ENCODE results near the gene PRSS16.

Gene PRSS16

DNA sequence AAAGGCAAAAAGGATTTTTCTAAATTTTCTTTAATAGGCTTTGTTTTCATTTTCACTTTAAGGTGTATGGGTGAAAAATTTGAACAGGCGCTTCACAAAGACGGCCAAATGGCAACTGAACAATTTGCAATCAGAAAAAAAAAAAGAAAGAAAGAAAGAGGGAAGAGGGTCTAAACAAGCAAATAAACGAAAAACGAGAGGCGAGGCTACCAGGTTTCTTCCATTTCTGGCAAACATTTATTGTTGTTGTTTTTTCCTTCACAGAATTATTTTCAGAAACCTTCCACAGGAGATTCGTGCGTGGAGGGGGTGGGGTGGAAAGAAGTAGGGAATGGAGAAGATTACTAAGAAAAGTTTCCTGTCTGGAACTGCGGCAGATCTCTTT is 40.2 kb downstream of the PRSS16 start:
- DNase-seq (ENCODE audit: low read depth), result no peak

DNA sequence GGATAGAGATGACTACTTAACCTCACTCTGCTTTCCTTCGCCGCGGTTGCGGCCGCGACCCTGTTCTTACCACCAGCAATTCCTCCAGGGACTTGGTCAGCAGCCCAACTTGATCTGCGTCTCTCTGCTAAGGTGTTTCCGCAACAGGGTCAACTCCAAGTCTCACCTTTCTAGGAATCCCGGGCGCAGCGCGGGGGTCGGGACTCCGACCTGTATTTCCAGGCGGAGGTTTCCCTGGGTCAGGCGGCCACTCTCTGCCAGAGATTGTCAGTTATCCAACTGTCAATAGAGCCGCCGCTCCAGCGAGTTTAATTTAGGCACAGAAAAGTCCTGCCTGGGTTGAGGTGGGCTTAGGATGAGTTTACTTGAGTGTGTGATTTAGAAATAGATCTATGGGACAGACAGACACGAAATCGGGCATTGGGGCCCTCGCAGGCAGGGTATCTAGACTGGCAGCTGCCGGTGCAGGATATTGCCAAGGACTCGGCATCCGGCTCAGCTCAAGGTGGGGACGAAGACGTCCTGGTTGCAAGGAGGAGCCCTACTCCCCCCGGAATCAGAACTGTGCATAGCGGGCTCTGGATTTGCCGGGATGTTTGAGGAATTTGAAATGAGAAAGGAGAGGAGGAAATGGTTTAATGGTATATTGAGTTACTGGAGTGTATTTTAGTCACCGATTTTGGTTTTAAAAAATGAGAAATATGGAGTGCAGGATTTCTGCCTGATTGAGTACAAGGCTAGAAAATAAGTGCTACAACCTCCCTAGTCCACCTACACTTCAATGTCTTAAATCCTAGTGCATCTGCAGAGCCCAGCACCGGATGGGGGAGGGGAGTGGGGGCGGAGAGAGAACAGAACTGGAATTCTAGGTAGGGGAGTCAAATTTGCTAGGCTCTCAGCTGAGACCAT is 40.9 kb downstream of the PRSS16 start:
- no peak for DNase-seq (ENCODE audit: low read depth)

DNA sequence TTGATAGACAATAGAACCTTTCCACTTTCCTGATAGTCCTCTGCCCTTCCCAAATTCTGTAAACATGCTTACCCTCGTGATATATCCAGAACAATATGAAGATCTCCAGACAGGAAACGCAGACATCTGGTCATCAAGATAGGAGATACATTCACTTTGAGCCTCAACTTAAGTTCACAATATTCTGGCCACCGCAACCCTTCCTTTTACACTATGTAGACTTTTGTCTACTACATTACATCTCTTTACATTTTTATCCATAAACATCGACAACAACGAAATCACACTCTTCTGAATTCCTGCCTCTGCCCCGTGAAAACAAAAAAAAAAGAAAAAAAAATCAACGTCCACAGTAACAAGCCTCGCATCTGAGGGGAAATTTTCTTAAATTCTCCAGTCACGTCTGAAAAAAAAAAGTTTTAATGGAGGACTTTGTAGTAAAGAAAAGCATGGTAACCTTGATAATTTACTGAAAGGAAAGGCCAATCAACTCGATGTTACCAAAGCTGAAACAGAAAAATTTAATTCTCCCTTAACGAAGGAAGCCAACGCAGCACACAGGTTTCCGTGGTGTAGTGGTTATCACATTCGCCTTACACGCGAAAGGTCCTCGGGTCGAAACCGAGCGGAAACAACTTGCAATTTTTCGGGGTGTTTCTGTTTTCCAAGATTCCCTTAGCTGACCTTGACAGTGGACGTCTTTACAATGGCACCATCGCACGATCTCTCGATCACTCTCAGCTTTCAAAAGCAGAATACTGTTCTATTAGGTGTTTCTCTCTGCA is 42.8 kb downstream of the PRSS16 start:
- DNase-seq (ENCODE audit: low read depth), result no peak

DNA sequence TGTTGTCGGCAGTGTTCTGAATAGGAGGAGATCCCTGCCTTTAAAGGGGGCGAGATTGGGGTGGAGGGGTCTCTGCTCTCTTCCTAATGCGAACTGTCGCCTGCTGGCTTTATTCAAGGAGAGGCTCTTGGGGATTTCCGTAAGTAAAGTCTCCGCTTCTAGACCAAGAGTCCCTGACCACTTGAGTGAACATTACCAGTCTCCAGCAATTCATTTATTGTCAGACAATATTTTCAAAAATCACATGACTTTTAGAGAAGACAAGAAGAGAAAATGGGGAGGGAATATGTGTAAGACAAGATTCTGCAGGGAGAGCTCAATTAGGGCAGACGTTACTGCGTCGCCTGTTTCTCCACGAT is 43.3 kb downstream of the PRSS16 start:
- DNase-seq (ENCODE audit: low read depth), result no peak

DNA sequence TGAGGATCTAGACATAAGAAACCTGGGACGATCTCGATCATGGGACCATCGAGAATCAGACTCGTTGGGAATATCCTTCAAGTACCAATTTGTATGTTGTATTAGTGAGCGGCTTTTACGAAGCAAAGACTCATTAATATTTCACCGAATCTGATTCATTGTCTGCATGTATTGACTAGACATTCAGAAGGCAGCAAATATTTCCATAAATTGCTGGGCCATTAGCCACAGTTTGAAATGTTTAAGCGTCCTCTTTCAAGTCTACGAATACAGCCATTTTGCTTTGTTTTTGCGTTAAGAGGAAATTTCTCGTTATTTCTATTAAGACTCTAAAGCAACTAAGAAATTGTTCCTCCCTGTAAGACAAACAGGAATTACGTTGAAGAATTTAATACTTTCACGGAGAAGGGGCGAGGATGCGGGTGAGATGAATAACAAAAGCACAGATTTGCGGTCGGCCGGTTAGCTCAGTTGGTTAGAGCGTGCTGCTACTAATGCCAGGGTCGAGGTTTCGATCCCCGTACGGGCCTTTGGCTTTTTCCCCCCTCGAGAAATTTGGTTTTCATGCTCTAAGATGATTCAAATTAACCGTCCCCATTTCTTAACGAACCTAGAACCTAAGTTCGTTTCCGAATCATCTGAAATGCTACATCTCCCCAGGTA is 46.1 kb downstream of the PRSS16 start:
- DNase-seq (ENCODE audit: low read depth), result no peak

DNA sequence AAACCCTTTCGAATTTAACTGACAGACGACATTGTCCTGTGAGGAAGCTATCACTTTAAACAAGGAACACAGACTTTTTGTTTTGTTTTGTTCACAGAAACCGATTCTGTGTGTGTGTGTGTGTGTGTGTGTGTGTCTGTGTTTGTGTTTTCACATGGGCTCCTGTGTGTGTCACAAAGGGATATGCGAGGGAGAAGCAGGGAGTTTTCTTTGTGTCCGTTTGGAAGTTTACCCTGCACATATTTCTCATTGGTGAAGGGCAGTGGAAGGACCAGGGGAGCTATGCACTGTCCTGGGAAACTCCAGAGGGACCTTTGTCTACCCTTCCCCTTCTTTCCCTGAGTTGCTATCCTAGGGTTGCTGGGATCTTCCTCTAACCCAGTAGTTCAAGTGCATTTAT is 46.9 kb downstream of the PRSS16 start:
- no peak for DNase-seq (ENCODE audit: low read depth)

DNA sequence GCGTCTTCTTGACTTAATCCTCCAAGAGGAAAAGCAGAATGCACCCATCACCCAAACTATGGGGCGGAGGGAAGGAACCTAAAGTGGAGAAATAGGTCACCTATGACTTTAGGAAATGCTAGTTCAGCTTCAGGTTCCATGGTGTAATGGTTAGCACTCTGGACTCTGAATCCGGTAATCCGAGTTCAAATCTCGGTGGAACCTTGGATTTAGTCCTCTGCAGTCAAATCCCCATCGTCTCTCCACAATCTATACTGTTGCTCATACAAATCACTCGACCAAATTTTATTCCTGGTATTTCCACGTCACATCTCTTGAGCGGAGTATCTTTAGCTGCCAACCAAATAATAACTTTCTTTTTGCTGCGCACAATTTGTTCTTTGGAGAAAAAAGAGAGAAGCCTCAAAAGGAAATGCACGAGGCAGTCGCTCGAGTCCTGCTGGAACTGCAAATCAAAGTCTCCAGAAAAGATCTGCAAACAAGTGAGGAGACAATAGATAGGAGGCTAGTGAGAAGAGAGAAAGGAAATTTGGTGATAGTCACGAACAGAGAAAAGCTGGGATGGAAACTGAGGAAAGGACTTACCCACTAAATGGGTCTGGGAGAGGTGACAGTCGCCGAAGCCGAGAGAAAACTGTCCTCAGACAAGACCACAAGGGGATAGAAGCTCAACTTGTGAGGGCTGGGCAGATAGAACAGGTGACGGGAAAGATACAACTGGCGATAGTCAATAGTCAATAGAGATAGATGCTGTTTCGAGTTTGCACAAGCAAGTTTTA is 48.0 kb downstream of the PRSS16 start:
- DNase-seq (ENCODE audit: low read depth), result no peak

DNA sequence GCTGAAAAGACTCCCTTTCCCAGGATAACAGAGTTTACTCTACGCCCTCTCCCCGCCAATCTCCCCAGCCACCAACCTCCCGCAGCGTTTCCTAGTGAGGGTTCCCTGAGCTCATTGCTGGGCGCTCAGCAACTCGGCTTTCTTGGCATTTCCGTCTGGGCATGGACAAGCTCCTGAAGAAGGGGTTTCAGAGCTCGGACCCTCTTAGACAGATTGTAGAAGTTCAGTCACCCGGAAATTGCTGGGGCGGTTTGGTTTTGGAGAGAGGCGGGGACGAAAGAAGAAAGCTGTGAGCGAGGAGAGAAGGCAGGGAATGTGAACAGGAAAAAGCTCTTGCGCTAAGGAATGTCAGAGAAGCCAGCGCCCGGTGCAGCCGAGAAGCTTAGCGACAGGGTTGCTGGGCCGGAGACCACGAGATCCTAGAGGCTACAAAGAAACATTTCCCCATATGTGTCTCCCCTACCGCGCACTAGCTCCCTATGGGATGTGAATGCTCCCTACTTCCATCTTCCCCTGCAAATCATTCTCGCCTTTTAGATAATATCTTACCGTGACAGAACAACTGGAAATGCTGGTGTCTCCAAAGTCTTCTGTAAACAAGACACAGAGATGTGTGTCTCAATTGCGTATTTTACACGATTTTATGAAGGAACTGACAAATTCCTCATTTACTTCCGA is 48.7 kb downstream of the PRSS16 start:
- DNase-seq (ENCODE audit: low read depth), result no peak

DNA sequence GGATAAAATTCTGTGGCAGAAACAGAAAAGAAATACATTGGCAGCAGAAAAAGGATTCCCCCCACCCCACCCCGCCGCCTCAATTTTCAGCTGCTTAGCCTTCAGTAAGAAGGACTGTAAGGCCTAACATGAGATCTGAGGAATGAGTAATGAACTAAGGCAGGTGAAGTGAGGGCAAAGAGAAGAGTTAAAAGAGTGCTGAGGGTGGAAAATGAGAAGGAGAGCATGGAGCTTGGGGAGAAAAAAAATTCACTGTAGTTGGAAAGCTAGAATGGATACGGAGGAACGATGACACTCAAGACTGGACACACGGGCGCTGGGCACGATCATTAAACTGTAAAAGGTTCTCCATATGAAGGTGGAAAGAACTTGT is 50.0 kb downstream of the PRSS16 start:
- no peak for DNase-seq (ENCODE audit: low read depth)

DNA sequence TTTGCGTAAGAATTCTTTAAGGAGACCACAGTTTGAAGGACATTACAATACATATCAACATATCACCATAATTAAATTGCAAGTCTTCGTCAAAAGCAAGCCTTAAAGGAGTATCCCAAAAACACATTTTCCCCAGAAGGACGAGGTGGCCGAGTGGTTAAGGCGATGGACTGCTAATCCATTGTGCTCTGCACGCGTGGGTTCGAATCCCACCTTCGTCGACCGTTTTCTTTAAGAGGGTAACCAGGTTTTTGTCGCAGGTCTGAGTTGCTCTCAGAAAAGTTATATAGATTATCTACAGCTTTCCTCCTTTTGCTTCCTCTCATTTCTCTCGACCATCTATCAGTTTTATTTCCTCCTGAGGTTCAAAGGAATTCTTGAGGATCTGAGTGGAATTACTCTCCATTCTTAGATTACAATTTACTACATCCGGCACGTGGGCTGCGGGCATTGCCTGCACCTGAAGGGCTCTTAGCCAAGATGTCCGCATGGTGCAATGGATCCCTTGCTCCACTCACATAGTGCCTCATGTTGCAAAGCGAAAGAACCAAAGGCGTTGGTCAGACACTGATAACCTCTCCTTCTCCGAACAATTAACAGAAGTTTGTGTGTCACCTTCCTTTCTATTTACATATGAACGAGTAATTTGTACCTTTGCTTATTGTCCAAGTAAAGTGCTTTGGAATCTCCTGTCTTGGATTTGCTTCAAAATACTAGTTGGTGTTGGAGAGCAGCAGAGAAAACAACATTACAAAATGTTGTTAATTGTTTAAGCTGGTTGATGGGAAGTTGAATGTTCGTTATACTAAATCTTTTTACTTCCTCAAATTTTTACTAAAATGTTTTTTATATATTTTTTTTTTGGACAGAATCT is 50.6 kb downstream of the PRSS16 start:
- no peak for DNase-seq (ENCODE audit: low read depth)

DNA sequence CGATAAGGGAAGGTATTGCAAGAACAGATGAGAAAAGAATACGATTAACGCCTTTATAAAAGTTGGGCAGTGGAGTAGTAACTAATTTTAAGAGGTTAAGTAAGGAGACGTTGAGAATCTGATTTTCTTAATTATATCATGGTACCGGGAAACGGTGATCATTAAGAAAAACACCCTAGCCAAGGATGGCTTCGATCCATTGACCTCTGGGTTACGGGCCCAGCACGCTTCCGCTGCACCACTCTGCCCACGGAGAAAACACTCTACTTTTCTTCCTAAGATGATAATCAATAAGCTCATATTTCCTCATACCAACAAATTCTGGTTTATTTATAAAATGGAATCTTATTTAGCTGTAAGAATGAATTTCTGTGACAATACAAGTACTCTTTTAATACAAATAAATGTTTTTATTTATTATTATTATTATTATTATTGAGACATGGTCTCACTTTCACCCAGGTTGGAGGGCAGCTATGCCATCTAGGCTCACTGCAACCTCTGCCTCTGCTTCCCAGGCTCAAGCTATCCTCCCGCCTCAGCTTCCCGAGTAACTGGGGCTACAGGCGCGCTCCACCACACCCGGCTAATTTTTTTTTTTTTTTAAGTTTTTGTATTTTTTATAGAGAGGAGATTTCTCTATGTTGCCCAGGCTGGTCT is 56.2 kb downstream of the PRSS16 start:
- DNase-seq (ENCODE audit: low read depth), result no peak
